GM12878 (cell line): Measurements from ENCODE around the gene CCDC8. TPM values are rescaled to one million over a fixed set of nuclear protein-coding genes. Genes with fewer than 3 reads are reported as not detected.

Source experiments
- ATAC-seq: fragments of 200-7000 bp; cut with Tn5 transposase; 3 replicates; pipeline ENCODE4 v1.9.1; 2020; ENCODE audit warnings: mild to moderate bottlenecking, moderate library complexity
- BruUV-seq: library from RNA; stranded (reverse); fragments of 400-500 nt; replicated peaks from 2 replicates; lab custom pipeline; 2021; lab: Mats Ljungman, UMichigan
- CTCF ChIA-PET: fragments of 300-600 bp; sonication (Branson Sonifier 250); formaldehyde crosslinking; extraction: SDS; loops from one replicate; lab custom pipeline; 2021; ENCODE audit warnings: inconsistent platforms; lab: Yijun Ruan, JAX
- POLR2A ChIA-PET: fragments of 350-600 bp; formaldehyde crosslinking; extraction: SDS; loops from one replicate; lab custom pipeline; 2021; ENCODE audit warnings: inconsistent platforms; lab: Charles Lee
- RAD21 ChIA-PET: fragments of 300-600 bp; sonication (Branson Sonifier 250); formaldehyde crosslinking; loops from one replicate; lab custom pipeline; 2023; ENCODE audit warnings: antibody characterized with exemption; ENCODE audit not compliant: unreplicated experiment; lab: Charles Lee
- SMC1A ChIA-PET: fragments of 300-600 bp; sonication (Branson Sonifier 250); formaldehyde crosslinking; loops from one replicate; lab custom pipeline; 2023; ENCODE audit not compliant: unreplicated experiment, uncharacterized antibody; lab: Charles Lee
- DNase-seq: peaks from one replicate; pipeline ENCODE4 v3.0.0-alpha.2; 2011; ENCODE audit warnings: low read depth, low spot score
- FAIRE-seq: peaks from 3 replicates; lab custom pipeline; 2011; peaks lifted over from hg19 to GRCh38; lab: Jason Lieb, UNC
- H2AFZ ChIP-seq: 2 replicates; pipeline ENCODE4 v1.6.0; 2011; ENCODE audit warnings: low read depth, low read length, control low read depth; ENCODE audit not compliant: control insufficient read depth
- H3K27ac ChIP-seq: 2 replicates; pipeline ENCODE4 v1.5.1; 2011; ENCODE audit warnings: control low read depth; ENCODE audit not compliant: control insufficient read depth, insufficient read depth
- H3K27me3 ChIP-seq, 2 experiments: replicated peaks in 1 of 2; 2 replicates each; pipeline versions ENCODE4 v1.6.0 to v1.6.1; 2011; ENCODE audit warnings: low read length in 1 of 2; ENCODE audit not compliant: control insufficient read depth in 2 of 2, insufficient read depth in 2 of 2
- H3K36me3 ChIP-seq, 2 experiments: 2 replicates each; pipeline ENCODE4 v1.5.1; 2011; ENCODE audit warnings: low read length in 1 of 2; ENCODE audit not compliant: control insufficient read depth in 2 of 2, insufficient read depth in 2 of 2
- H3K4me1 ChIP-seq: 2 replicates; pipeline ENCODE4 v1.6.1; 2011; ENCODE audit warnings: mild to moderate bottlenecking, low read length, moderate library complexity, mixed read lengths; ENCODE audit not compliant: control insufficient read depth, insufficient read depth
- H3K4me2 ChIP-seq: 2 replicates; pipeline ENCODE4 v1.6.0; 2011; ENCODE audit warnings: control low read depth; ENCODE audit not compliant: control insufficient read depth, insufficient read depth
- H3K4me3 ChIP-seq: fragments of 200-600 bp; sonication (generic); 2 replicates; pipeline ENCODE4 v1.5.1; 2016
- H3K79me2 ChIP-seq: 2 replicates; pipeline ENCODE4 v1.6.0; 2011; ENCODE audit warnings: low read length; ENCODE audit not compliant: control insufficient read depth, insufficient read depth
- H3K9ac ChIP-seq: 2 replicates; pipeline ENCODE4 v1.8.0; 2011; ENCODE audit warnings: low read length, control low read depth, mixed read lengths; ENCODE audit not compliant: control insufficient read depth, insufficient read depth
- H3K9me3 ChIP-seq: replicated peaks from 3 replicates; pipeline ENCODE4 v1.5.1; 2011; ENCODE audit warnings: mild to moderate bottlenecking, low read length; ENCODE audit not compliant: control insufficient read depth, insufficient read depth
- H4K20me1 ChIP-seq: 2 replicates; pipeline ENCODE4 v1.6.0; 2011; ENCODE audit not compliant: control insufficient read depth, insufficient read depth
- CBX3 ChIP-seq: fragments of 200-600 bp; sonication (generic); IDR thresholded peaks from 2 replicates; pipeline ENCODE4 v1.6.1; 2016; ENCODE audit warnings: low read depth, borderline replicate concordance
- CREB1 ChIP-seq: IDR thresholded peaks from 2 replicates; pipeline ENCODE4 v1.6.1; 2012; ENCODE audit warnings: low read depth, mild to moderate bottlenecking, inconsistent platforms
- IRF3 ChIP-seq: fragments of 450-650 bp; IDR thresholded peaks from 2 replicates; pipeline ENCODE4 v1.6.1; 2014; ENCODE audit warnings: mild to moderate bottlenecking
- KLF5 ChIP-seq: fragments of 450-650 bp; IDR thresholded peaks from 2 replicates; pipeline ENCODE4 v1.6.1; 2014; ENCODE audit warnings: mild to moderate bottlenecking; ENCODE audit not compliant: partially characterized antibody
- POLR2AphosphoS2 ChIP-seq: IDR thresholded peaks from 2 replicates; pipeline ENCODE4 v1.6.1; 2011; ENCODE audit warnings: low read depth, mild to moderate bottlenecking, low read length, improper control_type of control experiment, moderate library complexity
- REST ChIP-seq: IDR thresholded peaks from 2 replicates; pipeline ENCODE4 v1.6.1; 2012; ENCODE audit warnings: mild to moderate bottlenecking, low read depth, low read length
- SMAD1 ChIP-seq: fragments of 450-650 bp; IDR thresholded peaks from 2 replicates; pipeline ENCODE4 v1.6.1; 2018; ENCODE audit warnings: mild to moderate bottlenecking, low read depth; ENCODE audit not compliant: partially characterized antibody
- TBL1XR1 ChIP-seq: IDR thresholded peaks from 2 replicates; pipeline ENCODE4 v1.6.1; 2012; ENCODE audit warnings: low read depth, low read length, improper control_type of control experiment
- YY1 ChIP-seq: IDR thresholded peaks from 2 replicates; pipeline ENCODE4 v1.6.1; 2011; ENCODE audit warnings: low read depth, mild to moderate bottlenecking, low read length
- ZBED1 ChIP-seq: IDR thresholded peaks from 2 replicates; pipeline ENCODE4 v1.6.1; 2016; ENCODE audit warnings: borderline replicate concordance
- ZNF274 ChIP-seq: IDR thresholded peaks from one replicate; pipeline ENCODE4 v1.8.0; 2011; ENCODE audit not compliant: insufficient read length, insufficient read depth
- WGBS: methylation state at CpG from one replicate; pipeline ENCODE4 v1.1.6; 2016; ENCODE audit warnings: low lambda C conversion rate; ENCODE audit not compliant: insufficient replicate concordance, insufficient coverage; ENCODE audit errors: missing lambda C conversion rate; 5-methylcytosine and 5-hydroxymethylcytosine counted together
- in situ Hi-C: fragments of 300-500 bp; cut with MboI; formaldehyde crosslinking; loops from 9 replicates; pipeline ENCODE4 v1.14.3; 2018; ENCODE audit warnings: mixed read lengths
- intact Hi-C: fragments of 100-400 bp; cut with micrococcal nuclease; formaldehyde crosslinking; loops from one replicate; pipeline ENCODE4 v1.14.2; 2022; ENCODE audit not compliant: unreplicated experiment
- polyA plus RNA-seq, 11 experiments: library from polyadenylated mRNA; depleted of rRNA in 4 of 11; unstranded in 6 of 11; stranded (reverse) in 5 of 11; fragments of >200 nt; fragmentation: Nextera tagmentation in 4 of 11; fragmentation: Illumina TruSeq in 1 of 11; extraction: Ambion mirVana in 4 of 11; extraction: Trizol in 1 of 11; gene quantifications; 1 replicate in 1 of 11; 2 replicates in 10 of 11; pipeline versions ENCODE4 v1.2.1 to v1.2.3, GENCODE V29; 2011 to 2016; ENCODE audit warnings: inconsistent platforms in 2 of 11, missing spikeins in 2 of 11, low read depth in 1 of 11
- total RNA-seq, 4 experiments: library from RNA; depleted of rRNA in 3 of 4; stranded (reverse); fragments of >200 nt in 3 of 4; fragmentation: Illumina TruSeq in 1 of 4; extraction: Trizol in 1 of 4; gene quantifications; 2 replicates each; pipeline versions ENCODE4 v1.2.1 to v1.2.3, GENCODE V29; 2013 to 2021

CCDC8 gene
- total and polyA plus RNA-seq, 10 of the 15 experiments (the other 5 are each of a cell fraction or from before 2014, with no cell fraction given), result under 0.01 to 0.15 (median 0.05) TPM; not detected in 5

GRCh38 chr19:46365561-46365960, 47.8 kb downstream of the CCDC8 start:
- no peak for ATAC-seq
- Histone ChIP-seq H3K4me2 (no peak overlapping the region), H3K4me1 (no peaks in the 10 kb centered on the region), H3K79me2 (peaks cover 13% of the 10 kb centered on the region), H3K4me3 (no peak overlapping the region), H2AFZ (no peak overlapping the region), H3K27ac (no peak overlapping the region), H4K20me1 (no peaks in the 10 kb centered on the region), H3K27me3 (no peaks in the 10 kb centered on the region), H3K9ac (no peak overlapping the region), H3K9me3 (no peaks in the 10 kb centered on the region), H3K36me3 (peaks cover 21 to 25% of the 10 kb centered on the region in 2 experiments)
- no peak for FAIRE-seq
- no peak for TF ChIP-seq IRF3
- no peak for TF ChIP-seq TBL1XR1
- no peak for TF ChIP-seq KLF5
- no peak for TF ChIP-seq CBX3
- no peak for TF ChIP-seq ZNF274
- no peak for TF ChIP-seq CREB1
- no peak for TF ChIP-seq ZBED1
- no peak for TF ChIP-seq REST
- no peak for TF ChIP-seq YY1
- TF ChIP-seq SMAD1, result no peak
- TF ChIP-seq POLR2AphosphoS2, result no peak
- intact Hi-C loops (no loop called here), in situ Hi-C loops (no loop called here)
- CTCF ChIA-PET, result no interaction called here
- RAD21 ChIA-PET, result no interaction called here
- BruUV-seq, result TSS peak; percentile 4
- POLR2A ChIA-PET, result no interaction called here
- no peak for DNase-seq
- 74% methylated on average over 4 of the region's 4 CpGs for WGBS
- SMC1A ChIA-PET, result no interaction called here
